GM12874 (cell line): ENCODE measurements around the gene HMGA1.

Source experiments
- TF ChIP-seq, protein P1 (sequence below): IDR thresholded peaks from 2 replicates; pipeline ENCODE4 v1.5.1; 2011; ENCODE audit warnings: low read depth, mild to moderate bottlenecking, control low read depth, low read length, moderate library complexity; ENCODE audit not compliant: insufficient read depth

The HMGA1 gene

DNA sequence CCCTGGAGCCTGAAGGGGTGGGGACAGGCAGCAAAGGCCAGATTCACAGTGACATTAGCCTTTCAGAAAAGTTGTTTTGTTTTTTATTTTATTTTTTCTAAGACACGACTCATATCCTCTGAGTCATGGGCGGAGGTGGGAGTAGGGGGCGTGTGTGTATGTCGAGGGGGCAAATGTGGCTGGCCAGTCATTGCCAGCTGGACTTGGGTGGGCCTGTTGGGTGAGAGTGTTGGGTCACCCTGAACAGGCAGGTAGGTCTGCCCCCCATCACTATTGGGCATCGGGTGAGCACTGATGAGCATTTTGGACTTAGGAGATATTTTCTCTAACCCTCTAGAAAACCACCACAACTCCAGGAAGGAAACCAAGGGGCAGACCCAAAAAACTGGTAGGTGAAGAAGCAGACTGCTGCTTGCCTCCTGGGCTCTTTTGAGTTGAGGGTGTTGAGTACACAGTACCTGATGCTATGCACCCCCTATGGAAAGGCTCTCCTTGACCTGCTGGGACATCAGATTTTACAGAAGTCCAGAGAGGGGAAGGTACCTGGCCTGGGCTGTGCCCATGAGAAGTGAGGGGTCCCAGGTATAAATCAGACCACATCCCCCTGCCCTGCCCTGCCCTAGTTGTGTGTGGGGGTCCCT is 6.6 kb downstream of the HMGA1 start:
- TF ChIP-seq, protein P1, sequence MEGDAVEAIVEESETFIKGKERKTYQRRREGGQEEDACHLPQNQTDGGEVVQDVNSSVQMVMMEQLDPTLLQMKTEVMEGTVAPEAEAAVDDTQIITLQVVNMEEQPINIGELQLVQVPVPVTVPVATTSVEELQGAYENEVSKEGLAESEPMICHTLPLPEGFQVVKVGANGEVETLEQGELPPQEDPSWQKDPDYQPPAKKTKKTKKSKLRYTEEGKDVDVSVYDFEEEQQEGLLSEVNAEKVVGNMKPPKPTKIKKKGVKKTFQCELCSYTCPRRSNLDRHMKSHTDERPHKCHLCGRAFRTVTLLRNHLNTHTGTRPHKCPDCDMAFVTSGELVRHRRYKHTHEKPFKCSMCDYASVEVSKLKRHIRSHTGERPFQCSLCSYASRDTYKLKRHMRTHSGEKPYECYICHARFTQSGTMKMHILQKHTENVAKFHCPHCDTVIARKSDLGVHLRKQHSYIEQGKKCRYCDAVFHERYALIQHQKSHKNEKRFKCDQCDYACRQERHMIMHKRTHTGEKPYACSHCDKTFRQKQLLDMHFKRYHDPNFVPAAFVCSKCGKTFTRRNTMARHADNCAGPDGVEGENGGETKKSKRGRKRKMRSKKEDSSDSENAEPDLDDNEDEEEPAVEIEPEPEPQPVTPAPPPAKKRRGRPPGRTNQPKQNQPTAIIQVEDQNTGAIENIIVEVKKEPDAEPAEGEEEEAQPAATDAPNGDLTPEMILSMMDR, result no peak

- TF ChIP-seq, protein P1, result peak; percentile 59
Observed at GRCh38 chr6:34243901-34244884, 7.5 kb downstream of the HMGA1 start.

DNA sequence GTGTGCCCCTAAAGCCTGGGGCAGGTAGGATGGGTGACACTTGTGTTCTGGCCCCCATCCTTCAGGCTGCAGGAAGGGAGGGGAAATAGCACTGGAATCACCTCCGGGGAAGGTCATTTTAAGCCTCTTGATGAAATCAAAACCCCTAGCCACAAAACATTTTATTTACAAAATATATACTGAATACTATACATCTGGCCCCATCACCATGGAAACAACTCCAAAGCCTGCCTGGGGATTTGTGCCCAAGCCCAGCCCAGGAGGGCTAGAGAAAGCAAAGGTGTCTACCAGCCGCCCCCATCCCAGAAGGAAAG is 9.5 kb downstream of the HMGA1 start:
- TF ChIP-seq, protein P1, result no peak

DNA sequence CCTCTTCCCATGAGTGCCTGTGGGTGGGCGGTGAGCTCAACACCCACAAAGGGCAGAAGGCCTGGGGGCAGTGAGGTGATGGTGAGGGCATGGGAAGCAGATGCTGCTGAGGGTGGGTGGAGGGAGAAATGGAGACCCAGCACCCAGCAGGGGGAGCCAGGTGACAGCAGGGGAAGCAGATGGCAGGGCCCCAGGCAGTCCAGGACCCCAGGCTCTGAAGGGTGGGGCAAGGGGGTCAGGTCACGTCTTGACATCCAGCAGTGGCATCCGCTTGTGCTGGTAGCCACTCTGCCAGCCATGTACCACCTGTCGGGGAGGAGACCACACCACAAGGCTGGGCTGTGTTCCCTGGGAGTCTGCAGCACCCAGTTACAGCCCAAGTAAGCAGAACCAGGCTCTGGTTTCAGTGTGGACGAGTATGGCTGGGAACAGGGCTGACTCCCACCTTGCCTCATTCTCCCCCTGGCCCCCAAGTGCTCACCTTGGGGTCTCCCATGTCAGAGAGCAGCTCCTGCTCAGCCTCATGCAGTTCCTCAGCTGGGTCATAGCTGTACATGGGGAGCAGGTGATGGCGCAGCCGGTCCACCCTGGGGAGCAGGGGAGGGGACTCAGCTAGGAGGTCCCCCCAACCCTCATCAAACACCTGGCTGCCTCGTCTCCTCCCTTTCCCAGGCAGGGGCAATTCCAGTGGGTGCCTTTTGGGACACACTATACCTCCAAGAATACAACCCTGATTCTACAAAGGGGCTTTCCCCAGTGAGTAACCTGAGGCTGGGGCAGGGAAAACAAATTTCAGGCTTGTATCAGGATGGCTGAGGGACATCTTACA is 10.1 kb downstream of the HMGA1 start:
- TF ChIP-seq, protein P1, result peak; percentile 77

DNA sequence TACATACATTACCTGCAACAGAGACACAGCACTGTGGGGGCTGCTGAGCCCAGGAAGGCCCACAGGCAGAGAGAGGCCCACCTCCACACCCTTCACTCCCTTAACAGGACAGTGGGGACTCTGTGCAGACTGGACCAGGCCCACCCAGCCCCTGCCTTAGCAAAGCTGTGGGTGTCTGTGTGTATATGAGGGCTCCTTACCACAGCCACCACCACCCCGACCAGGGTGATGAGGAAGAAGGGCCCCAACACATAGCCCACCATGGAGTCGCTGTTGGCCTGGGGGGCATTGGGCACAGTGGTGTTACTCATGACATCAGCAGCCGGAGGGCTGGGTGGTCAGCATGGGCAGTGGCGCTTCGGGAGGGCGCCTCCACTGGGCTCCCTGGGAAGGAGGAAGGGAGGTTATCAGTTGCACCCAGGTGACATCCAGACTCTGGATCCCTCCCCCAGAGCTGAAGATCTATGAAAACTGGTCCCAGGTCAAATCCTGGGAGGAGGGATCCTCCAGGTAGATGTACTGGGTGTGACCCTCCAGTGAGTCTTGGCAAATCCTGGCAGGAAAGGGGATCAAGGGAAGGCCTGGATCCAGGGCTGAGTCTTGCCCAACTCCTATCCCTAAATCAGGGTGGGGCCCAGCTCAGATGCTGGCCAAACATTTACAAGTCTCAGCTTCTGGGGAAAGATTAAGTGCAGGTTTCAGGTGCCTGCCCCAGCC is 11.0 kb downstream of the HMGA1 start:
- TF ChIP-seq, protein P1, result no peak

DNA sequence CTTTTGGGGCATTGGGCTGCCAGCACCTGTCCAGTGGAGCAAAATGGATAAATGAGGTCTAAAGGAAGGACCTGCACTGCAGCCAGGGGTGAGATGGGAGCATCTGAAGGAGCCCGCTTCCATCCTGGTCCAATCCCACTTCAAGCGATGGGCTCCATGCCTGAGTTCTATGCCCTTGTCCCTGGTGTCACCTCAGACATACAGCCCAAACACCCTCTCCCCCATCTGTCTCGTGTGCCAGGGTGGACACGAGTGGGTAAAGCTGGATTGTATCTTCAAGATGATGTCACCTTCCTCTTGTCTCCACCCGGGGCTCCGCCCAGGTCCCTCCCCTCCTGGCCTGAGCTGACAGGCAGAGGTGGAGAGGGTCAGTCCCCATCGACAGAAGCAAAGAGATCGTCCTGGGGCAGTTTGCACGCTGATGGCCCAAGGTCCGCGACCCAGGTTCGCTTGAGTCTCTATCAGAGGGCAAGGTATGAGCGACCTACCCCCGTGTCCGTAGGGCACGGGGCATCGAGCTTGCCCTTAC is 11.6 kb downstream of the HMGA1 start:
- TF ChIP-seq, protein P1, result no peak
